ENCODE results near the gene CHEK1. TPM values are rescaled to one million over a fixed set of nuclear protein-coding genes. Genes with fewer than 3 reads are reported as not detected.

CHEK1 gene
- total and polyA plus RNA-seq, 9 of the 15 experiments (the other 6 are each of a cell fraction or from before 2014, with no cell fraction given), result 62.6 to 108 (median 87.5) TPM

GRCh38 chr11:125592305-125593113 is 32.5 kb upstream of the CHEK1 start, which contains the start of gene STT3A (continued):
- TF ChIP-seq RBBP5 (IDR thresholded peaks at IDR 0.05; ENCODE audit: borderline replicate concordance, insufficient read depth, low read length, poor library complexity, severe bottlenecking) (no peak), JUN (IDR thresholded peaks at IDR 0.05; ENCODE audit: borderline replicate concordance, low read depth, low read length) (peak; percentile 51; the same call in 1 of the 2 replicates), JUN (CRISPR knock-in tag; IDR thresholded peaks at IDR 0.05; ENCODE audit: borderline replicate concordance) (no peak; the same call in 1 of the 2 replicates), CHD7 (IDR thresholded peaks at IDR 0.05; ENCODE audit: low read depth, low read length) (no peak), HDAC3 (IDR thresholded peaks at IDR 0.05; ENCODE audit: borderline replicate concordance, partially characterized antibody) (peak; percentile 65), ZNF280A (IDR thresholded peaks at IDR 0.05; ENCODE audit: low read depth, partially characterized antibody) (no peak), ATF7 (IDR thresholded peaks at IDR 0.05) (peak; percentile 97), HNRNPK (IDR thresholded peaks at IDR 0.05; ENCODE audit: low read depth, low read length, poor library complexity, severe bottlenecking) (no peak), TBL1XR1 (IDR thresholded peaks at IDR 0.05; ENCODE audit: low read length in 2 of 2) (no peak), STAT6 (CRISPR knock-in tag; IDR thresholded peaks at IDR 0.05) (no peak)
